ENCODE measurements around the gene TOGARAM1.

- TF ChIP-seq CTCF (IDR thresholded peaks at IDR 0.05; ENCODE audit: low read length) (no peak), EZH2 (IDR thresholded peaks at IDR 0.05; ENCODE audit: borderline replicate concordance, low read length) (no peak)
Observed at GRCh38 chr14:44952391-44953110, 9.4 kb upstream of the TOGARAM1 start.

Measured in OCI-LY1 (cell line).